ENCODE measurements around the gene CELF4. TPM values are rescaled to one million over a fixed set of nuclear protein-coding genes. Genes with fewer than 3 reads are reported as not detected.

Gene CELF4
- total RNA-seq, 1 donor from 2014 or later: 0.19 TPM

- ATAC-seq (ENCODE audit: poor library complexity): no peak
- intact Hi-C loops (cut with DNase I): no loop called here
- no peak for DNase-seq
Observed at GRCh38 chr18:37252854-37253393, 312.7 kb downstream of the CELF4 start.

GRCh38 chr18:37252342-37252741 lies 313.3 kb downstream of the CELF4 start:
- ATAC-seq (ENCODE audit: poor library complexity) (no peak), DNase-seq (no peak)
- intact Hi-C loops (cut with DNase I): no loop called here

- DNase-seq (no peak), ATAC-seq (ENCODE audit: poor library complexity) (no peak)
Observed at GRCh38 chr18:37251679-37252078, 313.9 kb downstream of the CELF4 start.

GRCh38 chr18:37249895-37250618 lies 315.5 kb downstream of the CELF4 start:
- DNase-seq (no peak), ATAC-seq (ENCODE audit: poor library complexity) (no peak)

More at GRCh38 chr18:37251679-37252078, 313.9 kb downstream of the CELF4 start:
- intact Hi-C loops (cut with DNase I): no loop called here

GRCh38 chr18:37249171-37249886 lies 316.3 kb downstream of the CELF4 start:
- no peak for DNase-seq

More at GRCh38 chr18:37249895-37250618, 315.5 kb downstream of the CELF4 start:
- intact Hi-C loops (cut with DNase I): no loop called here

GRCh38 chr18:37248281-37248680 lies 317.3 kb downstream of the CELF4 start:
- ATAC-seq (ENCODE audit: poor library complexity): no peak
- no peak for DNase-seq
- intact Hi-C loops (cut with DNase I): no loop called here

More at GRCh38 chr18:37249171-37249886, 316.3 kb downstream of the CELF4 start:
- ATAC-seq (ENCODE audit: poor library complexity): no peak
- intact Hi-C loops (cut with DNase I): no loop called here

- intact Hi-C loops (cut with DNase I): no loop called here
- DNase-seq (no peak), ATAC-seq (ENCODE audit: poor library complexity) (no peak)
Observed at GRCh38 chr18:37247497-37248161, 318.0 kb downstream of the CELF4 start.

- DNase-seq: no peak
- intact Hi-C loops (cut with DNase I): no loop called here
- no peak for ATAC-seq (ENCODE audit: poor library complexity)
Observed at GRCh38 chr18:37246779-37247340, 318.7 kb downstream of the CELF4 start.

GRCh38 chr18:37244618-37245017 lies 321.0 kb downstream of the CELF4 start:
- no peak for DNase-seq
- ATAC-seq (ENCODE audit: poor library complexity): no peak
- intact Hi-C loops (cut with DNase I): no loop called here

GRCh38 chr18:37243741-37244140 lies 321.9 kb downstream of the CELF4 start:
- intact Hi-C loops (cut with DNase I): no loop called here
- no peak for ATAC-seq (ENCODE audit: poor library complexity)
- DNase-seq: peak; percentile 33

GRCh38 chr18:37242826-37243560 lies 322.6 kb downstream of the CELF4 start:
- intact Hi-C loops (cut with DNase I): no loop called here
- peak; percentile 26 for DNase-seq
- ATAC-seq (ENCODE audit: poor library complexity): no peak

- intact Hi-C loops (cut with DNase I): no loop called here
- no peak for ATAC-seq (ENCODE audit: poor library complexity)
- no peak for DNase-seq
Observed at GRCh38 chr18:37242091-37242490, 323.5 kb downstream of the CELF4 start.

GRCh38 chr18:37238282-37239108 lies 327.1 kb downstream of the CELF4 start:
- intact Hi-C loops (cut with DNase I): no loop called here
- no peak for ATAC-seq (ENCODE audit: poor library complexity)
- peak; percentile 10 for DNase-seq

GRCh38 chr18:37235583-37235982 lies 330.0 kb downstream of the CELF4 start:
- ATAC-seq (ENCODE audit: poor library complexity): peak; percentile 82
- DNase-seq: no peak
- intact Hi-C loops (cut with DNase I): no loop called here

GRCh38 chr18:37231251-37231650 lies 334.3 kb downstream of the CELF4 start:
- DNase-seq (no peak), ATAC-seq (ENCODE audit: poor library complexity) (no peak)
- intact Hi-C loops (cut with DNase I): no loop called here

GRCh38 chr18:37230768-37231167 lies 334.8 kb downstream of the CELF4 start:
- ATAC-seq (ENCODE audit: poor library complexity): peak; percentile 43
- DNase-seq: no peak
- intact Hi-C loops (cut with DNase I): no loop called here

GRCh38 chr18:37225279-37225678 lies 340.3 kb downstream of the CELF4 start:
- intact Hi-C loops (cut with DNase I): no loop called here
- ATAC-seq (ENCODE audit: poor library complexity): no peak
- DNase-seq: no peak

GRCh38 chr18:37222999-37223378 lies 342.6 kb downstream of the CELF4 start:
- ATAC-seq (ENCODE audit: poor library complexity) (no peak), DNase-seq (no peak)
- intact Hi-C loops (cut with DNase I): no loop called here
